LHCN-M2 (cell line): ENCODE data around the gene LMX1A. TPM values are rescaled to one million over a fixed set of nuclear protein-coding genes. Genes with fewer than 3 reads are reported as not detected.

Source experiments
- DNase-seq: peaks from one replicate; pipeline ENCODE4 v3.0.0-alpha.2; 2012; ENCODE audit warnings: low read depth
- total RNA-seq: library from RNA; depleted of rRNA; stranded (reverse); fragments of >200 nt; gene quantifications from 2 replicates; pipeline ENCODE4 v1.2.3, GENCODE V29; 2014; rRNA removed

Gene LMX1A
- total RNA-seq, 1 experiment from 2014 or later, result not detected

GRCh38 chr1:165168467-165168866 lies 188.0 kb downstream of the LMX1A start:
- DNase-seq, result no peak

GRCh38 chr1:165162671-165163241 lies 193.8 kb downstream of the LMX1A start:
- no peak for DNase-seq

- no peak for DNase-seq
Measured at GRCh38 chr1:165161130-165161529, 195.4 kb downstream of the LMX1A start.

- no peak for DNase-seq
Measured at GRCh38 chr1:165153182-165153581, 203.3 kb downstream of the LMX1A start.

GRCh38 chr1:165152727-165153126 lies 203.8 kb downstream of the LMX1A start:
- no peak for DNase-seq

- no peak for DNase-seq
Measured at GRCh38 chr1:165152109-165152508, 204.4 kb downstream of the LMX1A start.

Other genes with a start within 250 kb of the LMX1A start
- not detected in 2 replicates for gene RXRG, start 88.4 kb upstream of the LMX1A start, total RNA-seq
- gene LRRC52, start 187.3 kb upstream of the LMX1A start, total RNA-seq, result not detected in 2 replicates